Posterior vena cava (tissue), 2 donors: ENCODE data around the gene CNOT1. TPM values are rescaled to one million over a fixed set of nuclear protein-coding genes. Genes with fewer than 3 reads are reported as not detected.
A peak's percentile ranks its signal among the peaks of the same experiment; 100 is the strongest.
"Not testable (repeated sequence)": the region's sequence is repeated elsewhere in the genome, so short reads cannot be mapped to it uniquely, and the experiment has no call there.

Experiments used
- DNase-seq: peaks from one replicate; pipeline ENCODE4 v3.0.0-alpha.2; 2020; ENCODE audit warnings: low spot score
- intact Hi-C, 2 donors: fragments of 100-400 bp; cut with DNase I; formaldehyde crosslinking; loops; one replicate each; pipeline versions ENCODE4 v1.14.1 to v1.14.2; 2022 to 2023
- long read RNA-seq, 2 donors: library from polyadenylated mRNA; unstranded; transcript quantifications; one replicate each; pipeline ENCODE4 v2.0.0, GENCODE V29; 2020 to 2021
- total RNA-seq, 2 donors: library from RNA; stranded (reverse); fragmentation: NEBNext Ultra II Directional; extraction: Animal tissue kit (Norgen Biotek cat#: 25700); gene quantifications; one replicate each; pipeline ENCODE4 v1.2.1, GENCODE V29; 2021
- donor health status: DM: yes; HTN: yes; CAD: no.
- donor health status: DM: yes; HTN: yes; CAD: no.

Gene CNOT1
- 100 to 1,000 TPM; 102 to 116 TPM for total RNA-seq
- long read RNA-seq, donor 1, partial matches to known transcripts = 6 of 10 reads
- long read RNA-seq, donor 1, other reads (novel, unspliced or antisense) = 4 of 10 reads
- long read RNA-seq, donor 2, partial matches to known transcripts = 10 of 12 reads
- long read RNA-seq, donor 2, other reads (novel, unspliced or antisense) = 1 of 12 reads

GRCh38 chr16:58629733-58630640, at the start of gene CNOT1:
TSS of gene CNOT1 (minus strand) at chr16:58629826. CDS start at chr16:58599337, 30,489 bp downstream.
- DNase-seq = peak; percentile 99
- intact Hi-C loops = loop anchor here in 1 of 2 donors (10.0 kb wide), 1 partner anchor 115 kb away; the partner anchor contains the start of gene SETD6

GRCh38 chr16:58678716-58679115, 49.1 kb upstream of the CNOT1 start:
- peak; percentile 18 for DNase-seq
- intact Hi-C loops = no loop called here

GRCh38 chr16:58678269-58678668, 48.6 kb upstream of the CNOT1 start:
- no peak for DNase-seq
- intact Hi-C loops = no loop called here

- no peak for DNase-seq
- intact Hi-C loops = no loop called here
Measured at GRCh38 chr16:58670946-58671583, 41.4 kb upstream of the CNOT1 start.

- intact Hi-C loops = no loop called here
- no peak for DNase-seq
Measured at GRCh38 chr16:58670177-58670576, 40.6 kb upstream of the CNOT1 start.

GRCh38 chr16:58665200-58665599, 35.6 kb upstream of the CNOT1 start:
- intact Hi-C loops = loop anchor here in 1 of 2 donors (5.0 kb wide), 1 partner anchor 982 kb away; no protein-coding TSS in a partner anchor
- no peak for DNase-seq

GRCh38 chr16:58661199-58661830, 31.7 kb upstream of the CNOT1 start:
- intact Hi-C loops = no loop called here
- no peak for DNase-seq

GRCh38 chr16:58659911-58660310, 30.3 kb upstream of the CNOT1 start:
- intact Hi-C loops, DNase-seq: not testable (repeated sequence)

- DNase-seq = no peak
- intact Hi-C loops = no loop called here
Measured at GRCh38 chr16:58658796-58659211, 29.2 kb upstream of the CNOT1 start.

- intact Hi-C loops = no loop called here
- DNase-seq = no peak
Measured at GRCh38 chr16:58656899-58657298, 27.3 kb upstream of the CNOT1 start.

GRCh38 chr16:58655215-58655596, 25.6 kb upstream of the CNOT1 start:
- DNase-seq = no peak
- intact Hi-C loops = no loop called here

GRCh38 chr16:58654560-58655214, 25.1 kb upstream of the CNOT1 start:
- DNase-seq = no peak
- intact Hi-C loops = no loop called here

- intact Hi-C loops = no loop called here
- no peak for DNase-seq
Measured at GRCh38 chr16:58652741-58653140, 23.1 kb upstream of the CNOT1 start.

GRCh38 chr16:58651965-58652348, 22.3 kb upstream of the CNOT1 start:
- DNase-seq = no peak
- intact Hi-C loops = no loop called here

- intact Hi-C loops = no loop called here
- DNase-seq = no peak
Measured at GRCh38 chr16:58649707-58650106, 20.1 kb upstream of the CNOT1 start.

- intact Hi-C loops = no loop called here
- no peak for DNase-seq
Measured at GRCh38 chr16:58647107-58647506, 17.5 kb upstream of the CNOT1 start.

- intact Hi-C loops = no loop called here
- DNase-seq = no peak
Measured at GRCh38 chr16:58644765-58645487, 15.3 kb upstream of the CNOT1 start.

GRCh38 chr16:58644108-58644507, 14.5 kb upstream of the CNOT1 start:
- no peak for DNase-seq
- intact Hi-C loops = no loop called here

GRCh38 chr16:58640949-58641348, 11.3 kb upstream of the CNOT1 start:
- intact Hi-C loops = no loop called here

More at GRCh38 chr16:58640949-58641348, 11.3 kb upstream of the CNOT1 start:
- DNase-seq = no peak
